Measurements from ENCODE around the gene CDKN2B-AS1. TPM values are rescaled to one million over a fixed set of nuclear protein-coding genes. Genes with fewer than 3 reads are reported as not detected.

CDKN2B-AS1 gene
- total RNA-seq, 2 donors from 2014 or later, result not detected

GRCh38 chr9:22043928-22044327 is 49.3 kb downstream of the CDKN2B-AS1 start:
- no peak overlapping the region for H3K27ac Mint-ChIP-seq
- H3K27ac ChIP-seq (ENCODE audit: low read depth, low read length), result no peak overlapping the region
- H3K9me3 Mint-ChIP-seq, result no peaks in the 10 kb centered on the region
- H3K27me3 ChIP-seq (ENCODE audit: control insufficient read depth, insufficient read depth, low read length, poor library complexity, severe bottlenecking), result no peaks in the 10 kb centered on the region
- no peak for DNase-seq
- no peak for TF ChIP-seq CTCF (conservative IDR thresholded peaks at IDR 0.05)
- H3K9ac ChIP-seq (ENCODE audit: extremely low read depth, low read length, poor library complexity, severe bottlenecking), result no peak overlapping the region
- 50% methylated on average over 2 of the region's 3 CpGs; no CpG with 5 or more reads in 1 of the 2 experiments for whole genome bisulfite sequencing, 2 experiments (ENCODE audit: insufficient coverage in 1 of 2, insufficient read length in 1 of 2)
- H3K27me3 Mint-ChIP-seq (ENCODE audit: insufficient read depth), result peaks cover 5% of the 10 kb centered on the region
- no peak overlapping the region for H3K4me3 Mint-ChIP-seq
- no peaks in the 10 kb centered on the region for H3K4me1 Mint-ChIP-seq
- no peaks in the 10 kb centered on the region for H3K4me1 ChIP-seq (ENCODE audit: control insufficient read depth, insufficient read depth, low read length)
- H3K36me3 ChIP-seq (ENCODE audit: control insufficient read depth, insufficient read depth, low read length), result no peaks in the 10 kb centered on the region
- no peak overlapping the region for H3K4me3 ChIP-seq (ENCODE audit: low read length)
- no peaks in the 10 kb centered on the region for H3K36me3 Mint-ChIP-seq (ENCODE audit: low read depth)
- H3K9me3 ChIP-seq (ENCODE audit: control insufficient read depth, low read length), result no peaks in the 10 kb centered on the region

GRCh38 chr9:22044583-22044982 is 50.0 kb downstream of the CDKN2B-AS1 start:
- Mint-ChIP-seq H3K9me3 (no peaks in the 10 kb centered on the region), H3K27ac (no peak overlapping the region), H3K4me3 (no peak overlapping the region), H3K4me1 (no peaks in the 10 kb centered on the region), H3K27me3 (ENCODE audit: insufficient read depth) (peaks cover 5% of the 10 kb centered on the region), H3K36me3 (ENCODE audit: low read depth) (no peaks in the 10 kb centered on the region)
- no peak for DNase-seq
- no peak for TF ChIP-seq CTCF (conservative IDR thresholded peaks at IDR 0.05)
- Histone ChIP-seq H3K4me1 (ENCODE audit: control insufficient read depth, insufficient read depth, low read length) (no peaks in the 10 kb centered on the region), H3K4me3 (ENCODE audit: low read length) (no peak overlapping the region), H3K36me3 (ENCODE audit: control insufficient read depth, insufficient read depth, low read length) (no peaks in the 10 kb centered on the region), H3K9ac (ENCODE audit: extremely low read depth, low read length, poor library complexity, severe bottlenecking) (no peak overlapping the region), H3K27me3 (ENCODE audit: control insufficient read depth, insufficient read depth, low read length, poor library complexity, severe bottlenecking) (no peaks in the 10 kb centered on the region), H3K9me3 (ENCODE audit: control insufficient read depth, low read length) (no peaks in the 10 kb centered on the region), H3K27ac (ENCODE audit: low read depth, low read length) (no peak overlapping the region)

DNA sequence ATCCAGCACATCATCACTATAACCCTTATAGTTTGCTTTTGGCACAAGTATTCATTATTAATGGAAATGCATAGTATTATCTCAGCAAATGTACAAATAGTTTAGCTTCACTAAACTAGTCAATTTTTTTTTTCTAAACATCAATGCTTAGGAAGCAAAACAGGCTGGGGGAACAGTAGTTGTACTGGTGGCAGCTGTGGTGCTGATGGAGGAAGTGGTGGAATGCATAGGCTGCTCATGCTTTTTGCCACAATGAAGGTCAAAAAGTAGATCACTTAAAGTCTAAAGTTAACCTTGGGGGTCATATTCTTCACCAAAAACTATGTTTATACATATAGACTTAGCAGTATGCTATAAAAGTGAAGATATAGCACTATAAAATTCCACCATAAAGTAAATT is 50.8 kb downstream of the CDKN2B-AS1 start:
- H3K4me1 ChIP-seq (ENCODE audit: control insufficient read depth, insufficient read depth, low read length), result no peaks in the 10 kb centered on the region
- Mint-ChIP-seq H3K4me3 (no peak overlapping the region), H3K4me1 (peaks cover 2% of the 10 kb centered on the region), H3K36me3 (ENCODE audit: low read depth) (no peaks in the 10 kb centered on the region), H3K9me3 (no peaks in the 10 kb centered on the region), H3K27ac (no peak overlapping the region), H3K27me3 (ENCODE audit: insufficient read depth) (peaks cover 5% of the 10 kb centered on the region)
- DNase-seq, result no peak
- H3K36me3 ChIP-seq (ENCODE audit: control insufficient read depth, insufficient read depth, low read length), result no peaks in the 10 kb centered on the region
- no peak for TF ChIP-seq CTCF (conservative IDR thresholded peaks at IDR 0.05)
- H3K27me3 ChIP-seq (ENCODE audit: control insufficient read depth, insufficient read depth, low read length, poor library complexity, severe bottlenecking), result no peaks in the 10 kb centered on the region
- H3K9ac ChIP-seq (ENCODE audit: extremely low read depth, low read length, poor library complexity, severe bottlenecking), result no peak overlapping the region
- H3K4me3 ChIP-seq (ENCODE audit: low read length), result no peak overlapping the region
- no peaks in the 10 kb centered on the region for H3K9me3 ChIP-seq (ENCODE audit: control insufficient read depth, low read length)
- H3K27ac ChIP-seq (ENCODE audit: low read depth, low read length), result no peak overlapping the region
